ENCODE measurements around the gene DAD1. TPM values are rescaled to one million over a fixed set of nuclear protein-coding genes. Genes with fewer than 3 reads are reported as not detected.

Gene DAD1
- total and polyA plus RNA-seq, 2 donors from 2014 or later, result 205 to 523 TPM

DNA sequence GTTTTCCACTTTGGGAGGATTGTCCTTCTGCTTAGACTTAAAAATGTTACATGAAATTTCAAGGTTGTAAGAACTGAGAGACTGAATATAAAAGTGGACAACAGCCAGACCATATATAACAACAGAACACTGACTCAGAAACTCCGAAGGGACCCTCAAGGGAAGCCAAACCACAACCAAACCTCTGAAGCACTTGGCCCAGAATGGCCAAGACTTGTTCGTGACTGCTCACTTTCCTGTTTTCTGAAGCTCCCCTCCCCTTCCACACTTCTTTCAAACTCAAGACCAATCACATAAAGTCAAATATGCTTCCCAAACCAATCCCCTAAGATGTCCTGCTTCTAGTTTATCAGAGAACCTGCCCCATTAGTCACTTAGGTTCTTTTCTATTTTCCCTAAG is 41.5 kb upstream of the DAD1 start:
- no peaks in the 10 kb centered on the region for H3K36me3 ChIP-seq (ENCODE audit: control insufficient read depth in 2 of 3, insufficient read depth in 3 of 3, low read length in 3 of 3)
- no peak overlapping the region for H3K27ac ChIP-seq (ENCODE audit: low read depth in 2 of 2, low read length in 2 of 2)
- H3K9ac ChIP-seq (ENCODE audit: low read length in 3 of 3), result no peak overlapping the region
- no peaks in the 10 kb centered on the region for H3K9me3 ChIP-seq (ENCODE audit: control insufficient read depth in 2 of 3, insufficient read depth in 1 of 3, low read length in 3 of 3)
- FAIRE-seq (no peak), DNase-seq (no peak)
- H3K27me3 ChIP-seq (ENCODE audit: control insufficient read depth, insufficient read depth, low read length), result no peaks in the 10 kb centered on the region
- TF ChIP-seq, protein P1, sequence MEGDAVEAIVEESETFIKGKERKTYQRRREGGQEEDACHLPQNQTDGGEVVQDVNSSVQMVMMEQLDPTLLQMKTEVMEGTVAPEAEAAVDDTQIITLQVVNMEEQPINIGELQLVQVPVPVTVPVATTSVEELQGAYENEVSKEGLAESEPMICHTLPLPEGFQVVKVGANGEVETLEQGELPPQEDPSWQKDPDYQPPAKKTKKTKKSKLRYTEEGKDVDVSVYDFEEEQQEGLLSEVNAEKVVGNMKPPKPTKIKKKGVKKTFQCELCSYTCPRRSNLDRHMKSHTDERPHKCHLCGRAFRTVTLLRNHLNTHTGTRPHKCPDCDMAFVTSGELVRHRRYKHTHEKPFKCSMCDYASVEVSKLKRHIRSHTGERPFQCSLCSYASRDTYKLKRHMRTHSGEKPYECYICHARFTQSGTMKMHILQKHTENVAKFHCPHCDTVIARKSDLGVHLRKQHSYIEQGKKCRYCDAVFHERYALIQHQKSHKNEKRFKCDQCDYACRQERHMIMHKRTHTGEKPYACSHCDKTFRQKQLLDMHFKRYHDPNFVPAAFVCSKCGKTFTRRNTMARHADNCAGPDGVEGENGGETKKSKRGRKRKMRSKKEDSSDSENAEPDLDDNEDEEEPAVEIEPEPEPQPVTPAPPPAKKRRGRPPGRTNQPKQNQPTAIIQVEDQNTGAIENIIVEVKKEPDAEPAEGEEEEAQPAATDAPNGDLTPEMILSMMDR (IDR thresholded peaks at IDR 0.05; ENCODE audit: borderline replicate concordance, extremely low read depth, insufficient read depth), result no peak
- H3K4me1 ChIP-seq (ENCODE audit: control insufficient read depth in 2 of 3, insufficient read depth in 2 of 3, low read depth in 1 of 3, low read length in 3 of 3), result no peaks in the 10 kb centered on the region
- H3K4me3 ChIP-seq (ENCODE audit: low read length in 3 of 3), result no peak overlapping the region
- intact Hi-C loops (cut with DNase I), result no loop called here

DNA sequence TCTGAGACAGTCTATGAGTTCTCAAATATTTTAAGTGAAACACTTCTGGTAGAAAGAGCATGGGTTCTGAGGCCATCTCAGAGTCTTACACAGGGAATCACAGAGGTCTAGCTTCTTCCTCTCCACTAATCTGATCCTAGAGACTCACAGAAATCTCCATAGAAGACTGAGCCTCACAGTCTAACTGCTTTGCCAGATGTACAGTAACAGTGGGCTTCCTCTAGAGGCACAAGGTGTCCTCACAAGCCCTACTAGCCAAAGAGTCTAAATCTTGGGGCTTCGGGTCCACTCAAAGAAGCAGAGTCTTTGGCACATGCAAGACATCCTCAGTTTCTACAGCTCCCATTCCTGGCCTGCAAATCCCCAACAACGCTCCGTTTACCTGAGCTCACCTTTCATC is 41.0 kb upstream of the DAD1 start:
- Histone ChIP-seq H3K9ac (ENCODE audit: low read length in 3 of 3) (no peak overlapping the region), H3K27me3 (ENCODE audit: control insufficient read depth, insufficient read depth, low read length) (no peaks in the 10 kb centered on the region), H3K9me3 (ENCODE audit: control insufficient read depth in 2 of 3, insufficient read depth in 1 of 3, low read length in 3 of 3) (no peaks in the 10 kb centered on the region), H3K4me1 (ENCODE audit: control insufficient read depth in 2 of 3, insufficient read depth in 2 of 3, low read depth in 1 of 3, low read length in 3 of 3) (no peaks in the 10 kb centered on the region), H3K36me3 (ENCODE audit: control insufficient read depth in 2 of 3, insufficient read depth in 3 of 3, low read length in 3 of 3) (no peaks in the 10 kb centered on the region), H3K4me3 (ENCODE audit: low read length in 3 of 3) (no peak overlapping the region), H3K27ac (ENCODE audit: low read depth in 2 of 2, low read length in 2 of 2) (no peak overlapping the region)
- intact Hi-C loops (cut with DNase I), result no loop called here
- DNase-seq (no peak), FAIRE-seq (no peak)
- TF ChIP-seq, protein P1 (IDR thresholded peaks at IDR 0.05; ENCODE audit: borderline replicate concordance, extremely low read depth, insufficient read depth), result no peak

DNA sequence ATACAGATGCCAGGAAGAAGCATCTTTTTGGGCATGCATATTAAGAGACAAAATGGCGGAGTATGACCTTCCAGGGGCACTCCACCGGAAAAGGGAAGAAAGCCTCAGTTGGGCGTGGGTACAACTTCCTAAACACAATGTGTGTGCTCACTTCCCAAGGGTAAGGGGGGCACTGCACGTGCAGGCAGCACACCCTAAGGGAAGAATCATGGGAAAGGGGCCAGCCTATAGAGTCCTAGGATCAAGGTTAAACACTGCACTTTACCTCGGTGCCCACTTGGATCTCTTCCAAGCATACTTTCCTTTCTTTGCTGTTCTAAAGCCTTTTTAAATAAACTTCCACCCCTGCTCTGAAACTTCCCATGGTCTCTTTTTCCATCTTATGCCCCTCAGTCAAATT is 40.3 kb upstream of the DAD1 start:
- TF ChIP-seq, protein P1 (IDR thresholded peaks at IDR 0.05; ENCODE audit: borderline replicate concordance, extremely low read depth, insufficient read depth), result no peak
- no peak overlapping the region for H3K4me3 ChIP-seq (ENCODE audit: low read length in 3 of 3)
- no peak overlapping the region for H3K27ac ChIP-seq (ENCODE audit: low read depth in 2 of 2, low read length in 2 of 2)
- H3K4me1 ChIP-seq (ENCODE audit: control insufficient read depth in 2 of 3, insufficient read depth in 2 of 3, low read depth in 1 of 3, low read length in 3 of 3), result no peaks in the 10 kb centered on the region
- intact Hi-C loops (cut with DNase I), result no loop called here
- no peaks in the 10 kb centered on the region for H3K9me3 ChIP-seq (ENCODE audit: control insufficient read depth in 2 of 3, insufficient read depth in 1 of 3, low read length in 3 of 3)
- no peaks in the 10 kb centered on the region for H3K27me3 ChIP-seq (ENCODE audit: control insufficient read depth, insufficient read depth, low read length)
- H3K9ac ChIP-seq (ENCODE audit: low read length in 3 of 3), result no peak overlapping the region
- no peak for FAIRE-seq
- DNase-seq, result no peak
- H3K36me3 ChIP-seq (ENCODE audit: control insufficient read depth in 2 of 3, insufficient read depth in 3 of 3, low read length in 3 of 3), result no peaks in the 10 kb centered on the region

Data from kidney (tissue), 14 donors.